SK-N-SH treated with all-trans-retinoic acid at 6 μM for 48 hours (cell line): Measurements from ENCODE around the gene TESMIN.

Experiments
- ATAC-seq: fragments of 200-7000 bp; cut with Tn5 transposase; 3 replicates; pipeline ENCODE4 v1.9.1; 2020; ENCODE audit warnings: mild to moderate bottlenecking, moderate library complexity
- ARNTL ChIP-seq: fragments of 450-650 bp; formaldehyde crosslinking; IDR thresholded peaks from 2 replicates; pipeline ENCODE4 v1.5.0; 2020; ENCODE audit warnings: low read depth, mild to moderate bottlenecking, moderate library complexity, borderline replicate concordance
- BACH2 ChIP-seq: fragments of 250-450 bp; sonication (Bioruptor Pico); IDR thresholded peaks from 2 replicates; pipeline ENCODE4 v1.9.0; 2021; ENCODE audit warnings: mild to moderate bottlenecking, borderline replicate concordance
- CREB5 ChIP-seq: fragments of 250-450 bp; sonication (Bioruptor Pico); IDR thresholded peaks from 2 replicates; pipeline ENCODE4 v1.5.1; 2020; ENCODE audit warnings: low read depth, mild to moderate bottlenecking, moderate library complexity
- CSRNP3 ChIP-seq: fragments of 250-450 bp; sonication (Bioruptor Pico); IDR thresholded peaks from 2 replicates; pipeline ENCODE4 v1.5.1; 2021; ENCODE audit warnings: mild to moderate bottlenecking, moderate library complexity
- ESRRG ChIP-seq: fragments of 250-450 bp; sonication (Bioruptor Pico); IDR thresholded peaks from 2 replicates; pipeline ENCODE4 v1.6.1; 2021; ENCODE audit warnings: mild to moderate bottlenecking
- GLIS3 ChIP-seq: fragments of 250-450 bp; sonication (Bioruptor Pico); IDR thresholded peaks from 2 replicates; pipeline ENCODE4 v1.5.0; 2020; ENCODE audit warnings: mild to moderate bottlenecking, moderate library complexity
- ISL1 ChIP-seq: fragments of 250-450 bp; sonication (Bioruptor Pico); IDR thresholded peaks from 2 replicates; pipeline ENCODE4 v2.1.2; 2022; ENCODE audit warnings: mild to moderate bottlenecking, moderate library complexity
- OSR1 ChIP-seq: fragments of 250-450 bp; sonication (Bioruptor Pico); IDR thresholded peaks from 2 replicates; pipeline ENCODE4 v1.8.0; 2022; ENCODE audit warnings: moderate library complexity, mild to moderate bottlenecking, inconsistent platforms
- PATZ1 ChIP-seq: fragments of 250-450 bp; sonication (Bioruptor Pico); IDR thresholded peaks from 2 replicates; pipeline ENCODE4 v1.8.0; 2020; ENCODE audit warnings: mild to moderate bottlenecking, moderate library complexity, borderline replicate concordance
- POU6F1 ChIP-seq: fragments of 250-450 bp; sonication (Bioruptor Pico); IDR thresholded peaks from 2 replicates; pipeline ENCODE4 v1.8.0; 2021; ENCODE audit warnings: low read depth, mild to moderate bottlenecking, moderate library complexity, borderline replicate concordance
- PPARA ChIP-seq: fragments of 250-450 bp; sonication (Bioruptor Pico); IDR thresholded peaks from 2 replicates; pipeline ENCODE4 v1.5.0; 2020; ENCODE audit warnings: mild to moderate bottlenecking, borderline replicate concordance
- RARB ChIP-seq: fragments of 250-450 bp; sonication (Bioruptor Pico); IDR thresholded peaks from 2 replicates; pipeline ENCODE4 v1.8.0; 2021; ENCODE audit warnings: mild to moderate bottlenecking, moderate library complexity
- SNAI2 ChIP-seq: fragments of 250-450 bp; sonication (Bioruptor Pico); IDR thresholded peaks from 2 replicates; pipeline ENCODE4 v1.5.0; 2020; ENCODE audit warnings: mild to moderate bottlenecking, moderate library complexity
- TCF4 ChIP-seq: fragments of 250-450 bp; sonication (Bioruptor Pico); IDR thresholded peaks from 2 replicates; pipeline ENCODE4 v1.8.0; 2021; ENCODE audit warnings: mild to moderate bottlenecking, moderate library complexity, borderline replicate concordance
- TSHZ2 ChIP-seq: fragments of 250-450 bp; sonication (Bioruptor Pico); IDR thresholded peaks from 2 replicates; pipeline ENCODE4 v1.5.0; 2020; ENCODE audit warnings: mild to moderate bottlenecking, moderate library complexity
- ZC3H10 ChIP-seq: fragments of 250-450 bp; sonication (Bioruptor Pico); IDR thresholded peaks from 2 replicates; pipeline ENCODE4 v1.5.1; 2021; ENCODE audit warnings: mild to moderate bottlenecking, moderate library complexity
- ZFP3 ChIP-seq: fragments of 250-450 bp; sonication (Bioruptor Pico); IDR thresholded peaks from 2 replicates; pipeline ENCODE4 v1.5.0; 2020; ENCODE audit warnings: mild to moderate bottlenecking, moderate library complexity
- ZNF565 ChIP-seq: fragments of 450-650 bp; formaldehyde crosslinking; conservative IDR thresholded peaks from 2 replicates; pipeline ENCODE4 v1.5.0; 2020; ENCODE audit warnings: low read depth, mild to moderate bottlenecking, moderate library complexity
- ZNF70 ChIP-seq: fragments of 450-650 bp; formaldehyde crosslinking; IDR thresholded peaks from 2 replicates; pipeline ENCODE4 v1.5.0; 2020; ENCODE audit warnings: mild to moderate bottlenecking, moderate library complexity
- ZNF8 ChIP-seq: fragments of 450-650 bp; formaldehyde crosslinking; IDR thresholded peaks from 2 replicates; pipeline ENCODE4 v1.5.0; 2020; ENCODE audit warnings: mild to moderate bottlenecking, moderate library complexity

TESMIN gene

GRCh38 chr11:68666849-68667248 is 84.5 kb downstream of the TESMIN start:
- ATAC-seq: no peak
- no peak for TF ChIP-seq CREB5 (CRISPR knock-in tag)
- TF ChIP-seq ESRRG (CRISPR knock-in tag): no peak

- no peak for ATAC-seq
- TF ChIP-seq ZFP3: no peak
- no peak for TF ChIP-seq TCF4 (CRISPR knock-in tag)
- no peak for TF ChIP-seq OSR1 (CRISPR knock-in tag)
- no peak for TF ChIP-seq RARB (CRISPR knock-in tag)
- no peak for TF ChIP-seq POU6F1 (CRISPR knock-in tag)
- TF ChIP-seq PPARA (CRISPR knock-in tag): no peak
- no peak for TF ChIP-seq ESRRG (CRISPR knock-in tag)
- TF ChIP-seq BACH2: no peak
- no peak for TF ChIP-seq GLIS3 (CRISPR knock-in tag)
Measured at GRCh38 chr11:68665436-68665835, 85.9 kb downstream of the TESMIN start.

- ATAC-seq: no peak
- no peak for TF ChIP-seq OSR1 (CRISPR knock-in tag)
- no peak for TF ChIP-seq TSHZ2 (CRISPR knock-in tag)
- no peak for TF ChIP-seq ESRRG (CRISPR knock-in tag)
- no peak for TF ChIP-seq ARNTL (CRISPR knock-in tag)
- no peak for TF ChIP-seq ZFP3
- no peak for TF ChIP-seq PPARA (CRISPR knock-in tag)
- TF ChIP-seq ZNF565: no peak
- TF ChIP-seq CSRNP3 (CRISPR knock-in tag): no peak
- TF ChIP-seq TCF4 (CRISPR knock-in tag): no peak
- TF ChIP-seq ZNF8 (CRISPR knock-in tag): no peak
Measured at GRCh38 chr11:68664906-68665305, 86.4 kb downstream of the TESMIN start.

GRCh38 chr11:68664141-68664540 is 87.2 kb downstream of the TESMIN start:
- ATAC-seq: no peak

More at GRCh38 chr11:68664141-68664540, 87.2 kb downstream of the TESMIN start:
- TF ChIP-seq SNAI2: no peak
- no peak for TF ChIP-seq PATZ1
- TF ChIP-seq CREB5 (CRISPR knock-in tag): no peak
- no peak for TF ChIP-seq RARB (CRISPR knock-in tag)
- no peak for TF ChIP-seq ZC3H10
- no peak for TF ChIP-seq TSHZ2 (CRISPR knock-in tag)
- TF ChIP-seq ISL1: no peak
- TF ChIP-seq ZNF70: no peak
